CD4-positive, alpha-beta T cell treated with Interleukin-2 at 100 ng/mL for 4 hours (primary cell): Measurements from ENCODE around the gene TFB1M.
"Not testable (repeated sequence)": the region's sequence is repeated elsewhere in the genome, so short reads cannot be mapped to it uniquely, and the experiment has no call there.

Source experiments
- DNase-seq: peaks from one replicate; pipeline ENCODE4 v3.0.0-alpha.2; 2020; ENCODE audit warnings: low spot score

The TFB1M gene

DNA sequence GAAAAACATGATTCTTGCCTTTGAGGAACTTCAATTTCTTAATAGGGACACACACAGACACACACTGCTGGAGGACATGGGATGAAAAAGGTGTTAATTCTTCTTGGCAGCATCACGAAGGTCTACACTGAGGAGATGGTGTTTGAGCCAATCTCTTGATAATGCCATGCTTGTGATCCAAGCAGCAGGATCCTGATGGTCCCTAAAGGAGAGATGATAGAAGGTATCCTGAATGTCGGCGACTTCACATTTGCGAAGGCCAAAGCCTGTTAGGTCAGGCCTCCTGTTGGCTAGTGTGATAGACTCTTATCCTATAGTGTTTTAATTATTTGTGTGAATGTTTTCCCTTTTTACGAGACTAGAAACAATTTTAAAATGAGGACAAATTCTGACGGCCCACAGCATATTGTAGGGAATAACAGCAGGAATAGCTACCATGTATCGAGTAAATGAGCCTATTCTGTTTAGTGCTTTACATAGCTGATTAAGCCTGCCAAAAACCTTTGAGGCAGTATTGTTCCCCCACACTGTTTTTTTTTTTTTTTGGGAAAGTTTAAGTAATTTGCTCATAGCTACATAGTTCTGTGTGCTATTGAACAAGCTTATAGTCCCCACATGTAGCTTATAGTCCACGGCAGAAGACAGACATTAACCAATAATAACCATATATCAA is 15.3 kb upstream of the TFB1M start:
- no peak for DNase-seq

GRCh38 chr6:155328539-155329459 is 14.5 kb upstream of the TFB1M start:
- no peak for DNase-seq

DNA sequence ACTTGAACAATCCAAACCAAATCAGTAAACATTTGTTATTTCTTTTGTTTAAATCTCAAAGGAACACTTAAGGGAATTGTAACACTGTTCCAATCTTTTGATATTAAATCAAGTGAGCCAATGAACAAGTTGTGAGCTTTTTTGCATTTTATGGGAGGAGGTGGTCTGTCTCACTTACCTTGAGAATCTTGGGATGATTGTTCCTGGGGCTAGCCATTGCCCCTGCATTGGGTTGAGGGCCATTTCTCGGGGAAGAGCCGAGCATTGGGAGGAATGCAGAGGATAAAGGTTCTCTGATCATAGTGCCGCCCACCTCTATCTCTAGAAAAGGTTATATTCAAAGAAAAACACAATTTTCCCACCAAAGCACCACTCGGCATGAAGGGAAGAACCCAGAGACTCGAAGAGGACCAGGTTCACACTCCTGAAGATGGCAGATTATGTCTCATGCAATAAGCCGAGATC is 13.8 kb upstream of the TFB1M start:
- DNase-seq = no peak

GRCh38 chr6:155327326-155328073 is 13.2 kb upstream of the TFB1M start:
- peak; percentile 67 for DNase-seq

DNA sequence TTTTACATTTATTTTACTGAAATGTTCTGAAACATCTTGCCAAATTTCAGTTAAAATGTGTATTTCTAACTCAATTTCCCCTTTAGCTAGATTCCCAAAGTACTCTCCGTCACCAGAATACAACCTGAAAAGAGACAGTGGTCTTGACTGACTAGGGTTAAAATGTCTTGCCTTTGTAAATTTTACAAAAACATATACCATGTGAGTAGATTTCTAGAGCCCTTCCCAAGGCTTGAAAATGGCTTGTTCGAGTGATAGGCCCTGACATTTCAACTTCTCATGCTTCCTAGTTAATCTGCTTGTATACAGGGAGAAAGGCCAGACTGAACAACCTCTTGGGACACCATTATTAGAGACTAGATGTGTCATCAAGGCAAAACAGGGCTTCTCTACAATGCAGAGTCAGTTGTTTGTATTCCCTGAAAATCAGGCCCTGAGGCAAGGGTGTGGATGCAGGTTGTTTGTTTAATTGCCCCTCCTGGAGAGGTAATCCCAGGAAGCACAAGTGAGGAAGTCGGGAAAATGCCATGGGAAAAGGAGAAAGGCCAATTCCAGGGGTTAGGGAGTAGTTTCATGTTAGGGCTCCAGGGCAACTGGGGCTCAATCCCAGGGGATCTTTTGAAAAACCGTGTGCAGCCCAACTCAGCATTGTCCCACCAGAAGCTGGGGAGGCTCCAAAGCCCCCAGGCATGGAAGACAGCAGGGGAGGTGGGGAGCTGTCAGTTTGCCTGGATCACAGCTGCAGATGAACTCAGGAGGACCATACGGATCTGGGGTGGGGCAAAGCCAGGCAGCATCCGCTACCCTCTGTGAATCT is 11.6 kb upstream of the TFB1M start:
- DNase-seq = no peak

GRCh38 chr6:155324993-155325392 is 10.7 kb upstream of the TFB1M start:
- DNase-seq = no peak

DNA sequence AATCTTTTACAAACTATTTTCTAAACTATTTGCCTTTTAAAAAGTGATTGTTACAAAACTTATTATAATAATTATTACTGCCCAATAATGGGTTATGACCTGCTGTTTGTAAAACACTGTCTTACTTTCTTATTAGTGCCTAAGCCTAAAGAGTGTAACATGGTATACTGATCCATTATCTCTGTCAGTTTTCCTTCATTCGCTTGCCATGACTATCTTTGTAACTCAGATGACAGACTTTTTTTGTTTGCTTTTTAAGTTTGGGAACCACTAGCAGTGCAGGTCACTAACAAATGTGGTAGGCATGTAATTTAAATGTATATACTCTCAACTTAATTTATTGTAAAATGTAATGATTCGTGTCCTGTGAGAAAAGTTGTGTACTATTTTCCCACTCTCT is 9.9 kb upstream of the TFB1M start:
- DNase-seq = no peak

GRCh38 chr6:155319902-155320301 is 5.6 kb upstream of the TFB1M start:
- DNase-seq = no peak

DNA sequence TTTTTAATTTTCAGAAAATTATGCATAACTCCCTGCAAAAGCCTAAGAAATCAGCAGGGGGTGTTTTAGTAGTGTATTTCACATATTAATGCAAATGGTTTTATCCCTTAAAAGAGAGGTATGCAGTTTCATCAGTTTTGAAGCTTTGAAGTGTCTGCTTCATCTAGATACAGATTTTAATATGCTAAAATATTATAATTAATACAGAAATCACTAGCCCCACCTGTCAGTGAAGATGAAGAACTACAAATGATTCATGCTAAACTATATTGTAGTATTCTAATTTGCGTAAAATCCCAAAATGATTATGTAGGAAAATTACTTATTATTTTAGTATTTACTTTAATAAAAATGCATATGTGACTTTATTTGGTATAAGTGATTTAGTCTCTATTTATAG is 2.9 kb upstream of the TFB1M start:
- peak; percentile 20 for DNase-seq

GRCh38 chr6:155316419-155316818 is 2.1 kb upstream of the TFB1M start:
- DNase-seq = no peak

DNA sequence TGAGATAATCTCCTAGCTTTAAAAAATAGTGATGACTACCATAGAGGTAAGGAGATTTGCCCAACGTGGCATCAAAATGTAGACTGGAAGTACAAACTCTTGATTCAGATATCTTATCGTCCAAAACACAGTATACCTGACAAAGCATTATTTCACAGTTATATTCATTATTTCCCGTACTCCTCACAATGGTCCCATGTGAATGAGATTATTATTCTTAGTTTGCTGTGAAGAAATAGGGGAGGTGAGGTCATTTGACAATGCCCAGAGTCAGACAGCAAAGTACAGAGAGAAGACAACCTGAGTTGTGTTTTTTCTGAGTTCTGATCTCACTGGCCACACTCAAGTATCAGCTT is 1.2 kb upstream of the TFB1M start:
- DNase-seq = no peak

- DNase-seq = peak; percentile 77
These were observed 660 bp upstream of the TFB1M start for GRCh38 chr6:155314773-155315515.

- peak; percentile 43 for DNase-seq
These were observed 637 bp downstream of the TFB1M start for GRCh38 chr6:155313602-155314091.

- not testable (repeated sequence) for DNase-seq
These were observed 1.3 kb downstream of the TFB1M start for GRCh38 chr6:155312950-155313349.

- no peak for DNase-seq
These were observed 2.7 kb downstream of the TFB1M start for GRCh38 chr6:155311583-155311982.

- no peak for DNase-seq
These were observed 3.2 kb downstream of the TFB1M start for GRCh38 chr6:155311086-155311485.

DNA sequence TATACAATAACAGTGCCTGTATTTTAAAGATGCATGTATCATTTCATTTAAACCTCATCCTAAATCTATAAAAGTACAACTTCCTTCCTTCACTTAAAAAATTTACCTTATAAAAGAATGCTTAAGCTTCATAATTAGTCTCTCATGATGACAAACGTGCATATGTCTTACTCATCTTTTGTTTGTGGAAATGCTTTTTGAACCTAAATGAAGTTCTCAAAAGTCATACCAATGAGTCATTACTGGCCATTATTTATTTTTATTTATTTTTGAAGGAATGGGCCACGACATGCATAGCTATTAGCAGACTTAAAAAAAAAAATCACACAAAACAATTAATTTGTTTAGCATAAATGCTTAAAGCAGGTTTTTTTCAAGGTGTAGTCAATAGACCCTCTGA is 3.7 kb downstream of the TFB1M start:
- DNase-seq = no peak

GRCh38 chr6:155309150-155309549 is 5.1 kb downstream of the TFB1M start:
- no peak for DNase-seq

DNA sequence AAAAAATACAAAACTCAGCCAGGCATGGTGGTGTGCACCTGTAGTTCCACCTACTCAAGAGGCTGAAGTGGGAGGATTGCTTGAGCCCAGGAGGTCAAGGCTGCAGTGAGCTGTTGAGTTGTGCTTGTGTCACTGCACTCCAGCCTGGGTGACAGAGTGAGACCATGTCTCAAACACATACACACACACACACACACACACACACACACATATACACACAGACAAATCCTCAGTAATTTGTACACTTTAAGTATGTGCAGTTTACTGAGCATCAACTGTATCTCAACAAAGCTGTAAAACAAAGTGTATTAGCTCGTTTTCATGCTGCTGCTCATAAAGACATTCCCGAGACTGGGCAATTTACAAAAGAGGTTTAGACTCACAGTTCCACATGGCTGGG is 7.3 kb downstream of the TFB1M start:
- DNase-seq = no peak

DNA sequence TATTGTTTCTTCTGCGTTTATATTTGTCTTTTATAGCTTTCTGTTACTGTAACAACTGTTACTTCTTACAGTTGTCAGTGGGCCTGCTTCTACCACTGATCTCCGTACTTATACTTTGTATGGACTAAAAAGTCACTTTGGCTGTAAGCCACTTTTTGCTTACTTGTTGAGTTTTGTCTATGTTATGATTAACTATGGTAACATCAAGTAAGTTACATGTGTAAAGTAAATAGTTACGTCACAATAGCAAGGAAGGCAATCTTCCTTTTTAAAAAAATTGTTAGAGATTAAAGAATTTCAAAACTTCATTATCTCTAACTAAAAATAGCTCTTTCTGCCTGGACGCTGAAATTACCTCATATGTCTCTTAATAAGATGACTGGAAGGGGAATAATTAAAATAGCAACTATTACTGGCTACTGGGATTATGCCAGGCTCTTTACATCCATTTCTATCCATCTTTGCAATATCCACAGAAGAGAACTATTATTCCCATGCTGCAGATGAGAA is 10.9 kb downstream of the TFB1M start:
- DNase-seq = no peak

- DNase-seq = no peak
These were observed 12.4 kb downstream of the TFB1M start for GRCh38 chr6:155301867-155302266.
